Fibroblast of villous mesenchyme (primary cell): ENCODE measurements around the gene PTPRU. TPM values are rescaled to one million over a fixed set of nuclear protein-coding genes. Genes with fewer than 3 reads are reported as not detected.
A peak's percentile ranks its signal among the peaks of the same experiment; 100 is the strongest.

ENCODE experiments used
- DNase-seq: peaks from one replicate; pipeline ENCODE4 v3.0.0-alpha.2; 2010; ENCODE audit warnings: low read depth
- H3K4me3 ChIP-seq: 2 replicates; pipeline ENCODE4 v1.5.1; 2011; ENCODE audit warnings: low read depth, mild to moderate bottlenecking, low read length
- total RNA-seq: library from RNA; depleted of rRNA; stranded (reverse); fragments of >200 nt; gene quantifications from 2 replicates; pipeline ENCODE4 v1.2.3, GENCODE V29; 2012
- TF ChIP-seq, protein P1 (sequence below): IDR thresholded peaks from 2 replicates; pipeline ENCODE4 v1.5.1; 2012; ENCODE audit warnings: low read depth, mild to moderate bottlenecking, low read length; ENCODE audit not compliant: insufficient read depth

The PTPRU gene
- total RNA-seq, 1 donor, result 6.9 TPM

DNA sequence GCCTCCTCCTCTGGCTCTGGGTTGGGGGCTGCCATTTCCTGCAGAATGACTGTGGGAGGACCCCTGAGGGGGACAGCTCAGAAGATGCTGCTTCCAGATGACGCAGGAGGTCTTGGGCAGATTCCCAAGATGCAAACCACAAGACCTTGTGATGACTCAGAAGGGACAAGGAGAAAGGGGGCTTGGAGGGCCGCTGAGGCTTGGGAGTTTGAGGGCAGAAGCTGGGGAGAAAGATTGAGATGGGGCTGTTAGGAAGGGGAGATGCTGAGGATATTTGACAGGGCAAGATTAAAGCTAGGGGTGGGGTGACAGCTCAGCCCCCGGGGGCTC, 7.5 kb downstream of the PTPRU start:
- peak; percentile 60 for DNase-seq
- no peak overlapping the region for H3K4me3 ChIP-seq
- TF ChIP-seq, protein P1, sequence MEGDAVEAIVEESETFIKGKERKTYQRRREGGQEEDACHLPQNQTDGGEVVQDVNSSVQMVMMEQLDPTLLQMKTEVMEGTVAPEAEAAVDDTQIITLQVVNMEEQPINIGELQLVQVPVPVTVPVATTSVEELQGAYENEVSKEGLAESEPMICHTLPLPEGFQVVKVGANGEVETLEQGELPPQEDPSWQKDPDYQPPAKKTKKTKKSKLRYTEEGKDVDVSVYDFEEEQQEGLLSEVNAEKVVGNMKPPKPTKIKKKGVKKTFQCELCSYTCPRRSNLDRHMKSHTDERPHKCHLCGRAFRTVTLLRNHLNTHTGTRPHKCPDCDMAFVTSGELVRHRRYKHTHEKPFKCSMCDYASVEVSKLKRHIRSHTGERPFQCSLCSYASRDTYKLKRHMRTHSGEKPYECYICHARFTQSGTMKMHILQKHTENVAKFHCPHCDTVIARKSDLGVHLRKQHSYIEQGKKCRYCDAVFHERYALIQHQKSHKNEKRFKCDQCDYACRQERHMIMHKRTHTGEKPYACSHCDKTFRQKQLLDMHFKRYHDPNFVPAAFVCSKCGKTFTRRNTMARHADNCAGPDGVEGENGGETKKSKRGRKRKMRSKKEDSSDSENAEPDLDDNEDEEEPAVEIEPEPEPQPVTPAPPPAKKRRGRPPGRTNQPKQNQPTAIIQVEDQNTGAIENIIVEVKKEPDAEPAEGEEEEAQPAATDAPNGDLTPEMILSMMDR, result no peak

DNA sequence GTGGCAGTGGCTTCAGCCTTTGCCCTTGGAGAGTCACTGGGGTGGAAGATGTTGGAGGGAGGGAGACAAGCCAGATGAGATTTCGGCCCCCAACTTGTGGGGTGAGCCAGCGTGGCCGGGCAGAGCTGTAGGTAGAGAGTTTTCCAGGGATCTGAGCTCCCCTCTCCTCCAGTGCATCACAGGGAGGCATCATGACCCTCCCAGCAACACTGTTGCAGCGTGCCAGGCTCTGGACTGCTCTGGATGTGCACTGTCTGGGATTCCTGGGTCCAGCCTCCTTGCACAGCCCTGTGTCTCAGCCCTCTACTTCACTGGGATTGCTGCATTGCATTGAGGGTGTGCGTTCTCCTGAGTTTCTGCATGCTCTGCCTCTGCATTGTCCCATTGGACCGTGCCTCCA, 8.9 kb downstream of the PTPRU start:
- TF ChIP-seq, protein P1, result no peak
- no peak overlapping the region for H3K4me3 ChIP-seq
- no peak for DNase-seq

DNA sequence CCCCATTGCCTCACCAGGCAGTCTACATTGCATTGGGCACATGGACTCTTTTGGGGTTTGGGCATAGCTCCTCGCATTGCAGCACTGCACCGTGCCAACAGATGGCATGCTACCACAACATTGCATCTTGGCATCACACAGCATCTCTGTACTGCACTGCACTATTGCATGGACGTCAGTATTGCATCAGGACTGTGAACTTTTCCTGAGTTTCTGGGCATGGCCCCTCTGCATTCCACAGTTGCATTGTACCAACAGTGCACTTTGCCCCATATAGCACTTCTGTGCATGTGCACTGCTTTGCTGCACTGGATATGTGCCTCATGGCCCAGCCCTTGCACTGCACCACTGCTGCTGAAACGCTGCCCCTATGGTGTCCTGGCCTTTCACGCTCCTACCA, 9.6 kb downstream of the PTPRU start:
- TF ChIP-seq, protein P1, result peak; percentile 51
- no peak overlapping the region for H3K4me3 ChIP-seq
- peak; percentile 44 for DNase-seq

DNA sequence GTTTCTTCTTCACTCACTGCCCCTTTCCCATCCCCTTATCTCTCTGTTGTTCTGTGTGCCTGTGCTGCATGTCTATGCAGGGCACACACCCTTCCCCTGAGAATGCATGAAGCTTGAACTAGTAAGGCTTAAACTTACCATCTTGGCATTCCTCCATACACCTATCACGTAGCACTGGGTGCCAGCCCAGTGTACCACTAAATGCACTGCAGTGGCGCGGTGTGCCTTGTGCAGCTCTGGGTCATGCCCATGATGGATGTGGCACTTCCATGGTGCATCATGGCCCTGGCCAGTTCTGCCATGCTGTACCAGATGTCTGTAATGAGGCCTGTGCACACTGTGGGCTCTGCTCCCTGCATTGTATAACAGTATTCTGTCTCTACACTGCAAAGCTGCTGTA, 10.7 kb downstream of the PTPRU start:
- TF ChIP-seq, protein P1, result no peak
- no peak for DNase-seq
- H3K4me3 ChIP-seq, result no peak overlapping the region

DNA sequence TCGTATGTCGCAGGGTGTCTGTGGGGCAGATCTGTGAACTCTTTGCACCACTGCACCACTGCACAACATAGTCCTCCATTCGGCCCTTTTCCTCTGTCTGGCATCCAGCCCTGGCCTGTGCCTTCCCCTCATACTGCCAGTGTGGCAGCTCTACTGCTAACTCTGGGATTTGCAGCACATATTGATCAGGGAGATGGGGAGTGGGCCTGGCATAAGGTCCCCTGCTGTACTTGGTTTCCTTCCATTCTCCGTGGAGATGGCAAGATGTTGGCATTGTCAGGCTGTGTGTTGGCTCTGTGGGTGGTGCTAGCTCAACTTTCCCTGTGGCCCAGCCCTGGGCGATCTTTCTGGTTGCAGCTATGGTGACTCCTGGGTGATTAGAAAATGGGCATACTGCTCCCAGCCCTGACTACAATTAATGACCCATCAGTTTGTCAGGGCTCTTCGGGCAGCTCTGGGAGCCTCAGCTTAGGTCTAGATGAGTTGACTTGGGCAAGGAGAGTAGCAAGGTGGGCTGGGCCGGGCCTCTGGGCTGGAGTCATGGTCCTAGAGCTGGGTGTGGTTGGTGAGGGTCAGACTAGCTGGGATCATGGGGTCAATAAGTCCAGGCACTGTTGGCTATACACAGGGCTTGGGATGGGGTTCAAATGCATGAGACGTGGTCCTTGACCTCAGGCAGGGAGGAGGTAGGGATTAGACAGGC, 11.4 kb downstream of the PTPRU start:
- TF ChIP-seq, protein P1, result no peak
- no peak overlapping the region for H3K4me3 ChIP-seq
- no peak for DNase-seq

DNA sequence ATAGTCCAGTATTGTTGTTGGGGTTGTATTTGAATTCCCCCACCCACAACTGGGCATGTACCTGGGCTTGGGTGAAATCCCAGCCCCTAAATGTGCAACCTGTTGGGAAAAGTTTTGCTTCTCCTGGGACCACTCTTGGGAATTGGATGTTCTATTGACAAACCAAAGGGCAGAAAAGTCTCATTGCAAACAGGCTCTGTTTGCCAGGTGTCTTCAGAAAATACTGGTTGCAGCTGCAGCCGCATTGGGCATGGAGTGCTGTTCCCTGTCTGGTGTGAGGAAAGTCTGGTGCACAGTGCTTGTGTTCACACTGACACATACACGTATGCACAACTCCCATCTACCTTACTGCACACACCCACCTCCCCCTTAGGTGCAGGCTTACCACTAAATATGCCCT, 12.1 kb downstream of the PTPRU start:
- DNase-seq, result no peak
- no peak overlapping the region for H3K4me3 ChIP-seq
- TF ChIP-seq, protein P1, result no peak

DNA sequence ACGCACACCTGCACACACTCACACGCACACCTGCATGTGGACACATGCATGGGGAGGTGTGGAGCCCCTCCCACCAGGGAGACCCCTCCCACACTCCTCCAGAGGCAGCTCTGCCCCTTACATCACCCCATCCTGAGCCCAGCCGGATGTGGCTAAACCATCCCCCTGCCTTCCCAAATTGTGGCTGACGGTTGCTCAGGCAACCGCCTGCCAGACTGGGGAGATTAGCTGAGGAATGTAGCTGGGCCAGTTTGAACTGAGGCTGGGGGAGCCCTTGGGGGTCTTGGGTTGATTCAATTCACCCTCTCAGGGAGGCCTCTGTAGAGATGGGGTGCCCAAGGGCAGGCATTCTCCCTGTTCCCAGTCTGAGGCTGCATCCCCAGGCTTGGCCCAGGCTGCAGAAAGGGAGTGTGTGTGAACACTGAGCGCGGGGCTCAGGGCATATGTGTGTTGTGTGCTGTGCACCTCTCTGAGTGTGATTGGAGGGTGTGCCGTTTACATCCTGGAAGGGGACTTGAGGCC, 12.9 kb downstream of the PTPRU start:
- H3K4me3 ChIP-seq, result no peak overlapping the region
- DNase-seq, result peak; percentile 35
- TF ChIP-seq, protein P1, result no peak
